H1 (cell line): Measurements from ENCODE around the gene DENND5B. TPM values are rescaled to one million over a fixed set of nuclear protein-coding genes. Genes with fewer than 3 reads are reported as not detected.

Source experiments
- CTCF ChIA-PET: fragments of 300-600 bp; sonication (Branson Sonifier 250); formaldehyde crosslinking; loops from one replicate; lab custom pipeline; 2021; ENCODE audit not compliant: partially characterized antibody; lab: Charles Lee
- POLR2A ChIA-PET: fragments of 300-600 bp; sonication (Branson Sonifier 250); formaldehyde crosslinking; loops from one replicate; lab custom pipeline; 2021; ENCODE audit warnings: inconsistent platforms; ENCODE audit not compliant: partially characterized antibody; lab: Charles Lee
- DNase-seq, 2 experiments: peaks; one replicate each; pipeline versions ENCODE4 v3.0.0 to v3.0.0-alpha.2; 2010 to 2022; ENCODE audit warnings: low spot score in 2 of 2, low read depth in 1 of 2, mixed read lengths in 1 of 2
- FAIRE-seq: peaks from 2 replicates; lab custom pipeline; 2011; peaks lifted over from hg19 to GRCh38; lab: Jason Lieb, UNC
- H2AFZ ChIP-seq: 2 replicates; pipeline ENCODE4 v1.8.1; 2012; ENCODE audit warnings: low read length, inconsistent platforms
- H2AK5ac ChIP-seq: 2 replicates; pipeline ENCODE4 v1.6.1; 2013; ENCODE audit warnings: low read depth, low read length
- H2BK120ac ChIP-seq: replicated peaks from 2 replicates; pipeline ENCODE3; 2013; ENCODE audit warnings: low read depth, low read length, inconsistent platforms
- H2BK12ac ChIP-seq: 2 replicates; pipeline ENCODE4 v1.6.1; 2013; ENCODE audit warnings: low read depth, low read length
- H2BK15ac ChIP-seq: 2 replicates; pipeline ENCODE4 v1.6.1; 2013; ENCODE audit warnings: low read length
- H2BK20ac ChIP-seq: 2 replicates; pipeline ENCODE4 v1.6.1; 2013; ENCODE audit warnings: low read length
- H2BK5ac ChIP-seq: 2 replicates; pipeline ENCODE4 v1.6.1; 2013; ENCODE audit warnings: low read depth, low read length
- H3K14ac ChIP-seq: 2 replicates; pipeline ENCODE4 v1.6.1; 2013; ENCODE audit warnings: inconsistent platforms; ENCODE audit not compliant: insufficient read length
- H3K18ac ChIP-seq: 2 replicates; pipeline ENCODE4 v1.6.1; 2013; ENCODE audit warnings: low read length; ENCODE audit errors: extremely low read depth
- H3K23ac ChIP-seq: 2 replicates; pipeline ENCODE4 v1.6.1; 2013; ENCODE audit warnings: inconsistent platforms; ENCODE audit not compliant: insufficient read length
- H3K23me2 ChIP-seq: 2 replicates; pipeline ENCODE4 v1.6.1; 2013; ENCODE audit warnings: low read depth, low read length
- H3K27ac ChIP-seq: 2 replicates; pipeline ENCODE4 v1.6.1; 2011; ENCODE audit warnings: low read depth, low read length, inconsistent platforms
- H3K27me3 ChIP-seq, 4 experiments: replicated peaks in 1 of 4; 1 replicate in 1 of 4; 2 replicates in 3 of 4; pipeline versions ENCODE4 v1.6.1 to v1.8.1; 2011 to 2013; ENCODE audit warnings: low read length in 3 of 4, mild to moderate bottlenecking in 3 of 4, inconsistent platforms in 2 of 4, mixed read lengths in 2 of 4, moderate library complexity in 1 of 4; ENCODE audit not compliant: control insufficient read depth in 3 of 4, insufficient read depth in 3 of 4; ENCODE audit errors: extremely low read depth in 1 of 4
- H3K36me3 ChIP-seq, 4 experiments: 2 replicates each; pipeline versions ENCODE4 v1.6.1 to v1.8.1; 2011 to 2013; ENCODE audit warnings: mild to moderate bottlenecking in 4 of 4, low read length in 3 of 4, moderate library complexity in 2 of 4, control low read depth in 1 of 4, inconsistent platforms in 1 of 4; ENCODE audit not compliant: insufficient read depth in 4 of 4, control insufficient read depth in 2 of 4
- H3K4ac ChIP-seq: replicated peaks from 2 replicates; pipeline ENCODE3; 2013; ENCODE audit warnings: low read length, low read depth, mixed read lengths, inconsistent platforms; ENCODE audit not compliant: insufficient read length
- H3K4me1 ChIP-seq, 4 experiments: replicated peaks in 1 of 4; 1 replicate in 1 of 4; 2 replicates in 3 of 4; pipeline versions ENCODE4 v1.6.1 to v1.8.1; 2011 to 2013; ENCODE audit warnings: low read length in 3 of 4, inconsistent platforms in 2 of 4, mixed read lengths in 1 of 4; ENCODE audit not compliant: insufficient read depth in 4 of 4, control insufficient read depth in 3 of 4
- H3K4me2 ChIP-seq, 2 experiments: 2 replicates each; pipeline versions ENCODE4 v1.6.1 to v1.8.1; 2011 to 2013; ENCODE audit warnings: low read depth in 2 of 2, low read length in 2 of 2, control low read depth in 1 of 2, inconsistent platforms in 1 of 2, mild to moderate bottlenecking in 1 of 2; ENCODE audit not compliant: insufficient read depth in 1 of 2
- H3K4me3 ChIP-seq, 4 experiments: fragments of 200-600, 300-600 bp in 1 of 4; sonication (generic), shearing (Covaris generic), sonication (Bioruptor Twin) in 1 of 4; 2 replicates each; pipeline versions ENCODE4 v1.5.1 to v1.8.1; 2011 to 2016; ENCODE audit warnings: low read length in 4 of 4, low read depth in 3 of 4, control low read depth in 2 of 4, inconsistent platforms in 2 of 4, mild to moderate bottlenecking in 2 of 4, mixed read lengths in 1 of 4, moderate library complexity in 1 of 4; ENCODE audit not compliant: insufficient read depth in 2 of 4; ENCODE audit errors: extremely low read depth in 1 of 4
- H3K56ac ChIP-seq: replicated peaks from 2 replicates; pipeline ENCODE3; 2013; ENCODE audit warnings: low read depth, mild to moderate bottlenecking, mixed read lengths, low read length, inconsistent platforms; ENCODE audit not compliant: insufficient read length
- H3K79me1 ChIP-seq: 2 replicates; pipeline ENCODE4 v1.6.1; 2013; ENCODE audit warnings: low read depth, low read length, control low read depth
- H3K79me2 ChIP-seq, 2 experiments: 2 replicates each; pipeline versions ENCODE4 v1.6.1 to v1.8.1; 2012 to 2013; ENCODE audit warnings: low read length in 2 of 2, mild to moderate bottlenecking in 2 of 2, inconsistent platforms in 1 of 2; ENCODE audit not compliant: insufficient read depth in 2 of 2, control insufficient read depth in 1 of 2
- H3K9ac ChIP-seq, 4 experiments: replicated peaks in 1 of 4; 1 replicate in 1 of 4; 2 replicates in 3 of 4; pipeline versions ENCODE4 v1.6.1 to v1.8.1; 2011 to 2013; ENCODE audit warnings: low read depth in 3 of 4, low read length in 3 of 4, control low read depth in 2 of 4, mild to moderate bottlenecking in 2 of 4, moderate library complexity in 2 of 4, inconsistent platforms in 1 of 4; ENCODE audit errors: extremely low read depth in 1 of 4
- H3K9me3 ChIP-seq, 2 experiments: 2 replicates each; pipeline versions ENCODE4 v1.6.1 to v1.8.1; 2012 to 2013; ENCODE audit warnings: mild to moderate bottlenecking in 2 of 2, moderate library complexity in 2 of 2, control low read depth in 1 of 2, inconsistent platforms in 1 of 2, low read depth in 1 of 2, low read length in 1 of 2, mixed read lengths in 1 of 2; ENCODE audit not compliant: insufficient read depth in 2 of 2
- H4K20me1 ChIP-seq, 2 experiments: replicated peaks in 1 of 2; 2 replicates each; pipeline versions ENCODE3 to v1.8.1; 2011 to 2013; ENCODE audit warnings: inconsistent platforms in 2 of 2, low read length in 2 of 2, mild to moderate bottlenecking in 1 of 2; ENCODE audit not compliant: insufficient read depth in 2 of 2, control insufficient read depth in 1 of 2
- H4K5ac ChIP-seq: 2 replicates; pipeline ENCODE4 v1.6.1; 2013; ENCODE audit warnings: low read length, low read depth, mixed read lengths, inconsistent platforms; ENCODE audit not compliant: insufficient read length
- H4K8ac ChIP-seq: 2 replicates; pipeline ENCODE4 v1.8.0; 2013; ENCODE audit warnings: mild to moderate bottlenecking, moderate library complexity, low read length, inconsistent platforms; ENCODE audit not compliant: insufficient read depth; ENCODE audit errors: extremely low read depth
- H4K91ac ChIP-seq: replicated peaks from 2 replicates; pipeline ENCODE3; 2013; ENCODE audit warnings: low read length, mixed read lengths, inconsistent platforms; ENCODE audit not compliant: insufficient read length
- KDM4A ChIP-seq: IDR thresholded peaks from one replicate; pipeline ENCODE4 v1.7.1; 2012; ENCODE audit warnings: low read depth, mild to moderate bottlenecking, moderate library complexity, low read length, inconsistent platforms; ENCODE audit not compliant: severe bottlenecking
- SIX5 ChIP-seq: IDR thresholded peaks from 2 replicates; pipeline ENCODE4 v1.6.1; 2011; ENCODE audit warnings: mild to moderate bottlenecking, low read depth, low read length
- SRF ChIP-seq: IDR thresholded peaks from 2 replicates; pipeline ENCODE4 v1.6.1; 2011; ENCODE audit warnings: mild to moderate bottlenecking, low read depth, low read length, moderate library complexity
- polyA plus RNA-seq, 7 experiments: library from polyadenylated mRNA; depleted of rRNA in 3 of 7; stranded (reverse) in 5 of 7; unstranded in 2 of 7; fragments of >200 nt in 5 of 7; fragments of 200-250 nt in 2 of 7; gene quantifications; 1 replicate in 5 of 7; 2 replicates in 1 of 7; 4 replicates in 1 of 7; pipeline versions ENCODE4 v1.2.1 to v1.2.3, GENCODE V29; 2011 to 2013; ENCODE audit warnings: missing spikeins in 2 of 7, mixed read lengths in 2 of 7
- total RNA-seq: library from RNA; stranded (reverse); fragmentation: NEBNext Ultra II Directional; extraction: Animal tissue kit (Norgen Biotek cat#: 25700); gene quantifications from 2 replicates; pipeline ENCODE4 v1.2.1, GENCODE V29; 2021

Gene DENND5B
- total and polyA plus RNA-seq, 2 of the 8 experiments (the other 6 are each of a cell fraction or from before 2014, with no cell fraction given), result 13.4 to 20.2 TPM

GRCh38 chr12:31485571-31485970 is 105.4 kb downstream of the DENND5B start:
- Histone ChIP-seq H3K4me3 (no peak overlapping the region), H3K23me2 (no peaks in the 10 kb centered on the region), H2BK20ac (no peak overlapping the region), H3K27me3 (no peaks in the 10 kb centered on the region), H3K79me1 (no peaks in the 10 kb centered on the region; the same call in 1 of the 2 replicates), H3K4me1 (no peaks in the 10 kb centered on the region), H2BK15ac (no peak overlapping the region), H3K56ac (no peak overlapping the region), H4K20me1 (peaks cover 0 to 2% of the 10 kb centered on the region in 2 experiments), H2BK12ac (no peak overlapping the region), H3K36me3 (no peaks in the 10 kb centered on the region; a peak in 1 of 8 replicates), H3K23ac (no peak overlapping the region), H2BK5ac (no peak overlapping the region), H2AFZ (no peak overlapping the region), H3K27ac (no peak overlapping the region), H3K14ac (no peak overlapping the region), H2AK5ac (no peak overlapping the region), H3K4ac (no peak overlapping the region), H4K8ac (no peak overlapping the region), H4K91ac (no peak overlapping the region), H4K5ac (no peak overlapping the region), H3K9me3 (no peaks in the 10 kb centered on the region), H3K4me2 (no peak overlapping the region), H3K79me2 (no peaks in the 10 kb centered on the region), H2BK120ac (no peak overlapping the region), H3K9ac (no peak overlapping the region), H3K18ac (no peak overlapping the region)
- FAIRE-seq (no peak), DNase-seq (no peak)
- POLR2A ChIA-PET, result no interaction called here
- CTCF ChIA-PET, result interaction anchor here (0.7 kb wide), 1 partner anchor 331 kb away, joined by 3 read pairs; no protein-coding TSS in a partner anchor
- TF ChIP-seq SIX5 (no peak), SRF (no peak), KDM4A (no peak)
